Parathyroid adenoma (tissue), 2 donors: Measurements from ENCODE around the gene CLASP2.

Source experiments
- H2AFZ ChIP-seq: fragments of 300-600 bp; sonication (generic); one replicate; pipeline ENCODE4 v1.7.0; 2017; ENCODE audit warnings: antibody characterized with exemption, mild to moderate bottlenecking
- H3K27ac ChIP-seq: fragments of 300-600 bp; sonication (generic); one replicate; pipeline ENCODE4 v1.7.0; 2017
- H3K27me3 ChIP-seq: fragments of 300-600 bp; sonication (generic); one replicate; pipeline ENCODE4 v1.7.0; 2017; ENCODE audit warnings: low read length; ENCODE audit not compliant: control insufficient read depth, insufficient read depth
- H3K36me3 ChIP-seq: fragments of 300-600 bp; sonication (generic); one replicate; pipeline ENCODE4 v1.7.0; 2017; ENCODE audit warnings: low read length; ENCODE audit not compliant: control insufficient read depth, insufficient read depth
- H3K4me1 ChIP-seq: fragments of 300-600 bp; sonication (generic); one replicate; pipeline ENCODE4 v1.7.0; 2017; ENCODE audit warnings: control low read depth
- H3K4me2 ChIP-seq: fragments of 300-600 bp; sonication (generic); one replicate; pipeline ENCODE4 v1.7.0; 2017; ENCODE audit warnings: low read length
- H3K4me3 ChIP-seq: fragments of 300-600 bp; sonication (generic); one replicate; pipeline ENCODE4 v1.7.0; 2017; ENCODE audit warnings: low read depth, low read length
- H3K79me2 ChIP-seq: fragments of 300-600 bp; sonication (generic); one replicate; pipeline ENCODE4 v1.7.0; 2017; ENCODE audit warnings: control low read depth
- H3K9ac ChIP-seq: fragments of 300-600 bp; sonication (generic); one replicate; pipeline ENCODE4 v1.7.0; 2017; ENCODE audit warnings: mild to moderate bottlenecking
- H3K9me3 ChIP-seq: fragments of 300-600 bp; sonication (generic); one replicate; pipeline ENCODE4 v1.7.0; 2017; ENCODE audit warnings: low read length; ENCODE audit not compliant: control insufficient read depth
- CTCF ChIP-seq: fragments of 300-600 bp; sonication (generic); IDR thresholded peaks from one replicate; pipeline ENCODE4 v1.7.0; 2017; ENCODE audit warnings: antibody characterized with exemption, mild to moderate bottlenecking
- donor health status: primary hyperparathyroidism.

CLASP2 gene

GRCh38 chr3:33488683-33489082, 229.4 kb downstream of the CLASP2 start:
- H3K79me2 ChIP-seq = no peaks in the 10 kb centered on the region
- H2AFZ ChIP-seq = no peak overlapping the region
- H3K4me1 ChIP-seq = no peaks in the 10 kb centered on the region
- H3K4me2 ChIP-seq = no peak overlapping the region
- H3K27me3 ChIP-seq = no peaks in the 10 kb centered on the region
- no peak for TF ChIP-seq CTCF
- no peaks in the 10 kb centered on the region for H3K9me3 ChIP-seq
- H3K4me3 ChIP-seq = no peak overlapping the region
- no peaks in the 10 kb centered on the region for H3K36me3 ChIP-seq
- H3K27ac ChIP-seq = no peak overlapping the region
- H3K9ac ChIP-seq = no peak overlapping the region

- no peak for TF ChIP-seq CTCF
- Histone ChIP-seq H3K36me3 (no peaks in the 10 kb centered on the region), H3K4me2 (no peak overlapping the region), H3K27ac (no peak overlapping the region), H3K79me2 (no peaks in the 10 kb centered on the region), H3K9ac (no peak overlapping the region), H3K4me3 (no peak overlapping the region), H2AFZ (no peak overlapping the region), H3K9me3 (no peaks in the 10 kb centered on the region), H3K4me1 (no peaks in the 10 kb centered on the region), H3K27me3 (no peaks in the 10 kb centered on the region)
These were observed 229.8 kb downstream of the CLASP2 start for GRCh38 chr3:33488246-33488645.

- no peak overlapping the region for H3K4me3 ChIP-seq
- no peak overlapping the region for H3K4me2 ChIP-seq
- no peaks in the 10 kb centered on the region for H3K27me3 ChIP-seq
- no peak overlapping the region for H2AFZ ChIP-seq
- H3K9ac ChIP-seq = no peak overlapping the region
- TF ChIP-seq CTCF = no peak
- no peaks in the 10 kb centered on the region for H3K36me3 ChIP-seq
- no peaks in the 10 kb centered on the region for H3K9me3 ChIP-seq
- no peak overlapping the region for H3K27ac ChIP-seq
- no peaks in the 10 kb centered on the region for H3K4me1 ChIP-seq
- H3K79me2 ChIP-seq = no peaks in the 10 kb centered on the region
These were observed 235.9 kb downstream of the CLASP2 start for GRCh38 chr3:33482111-33482521.

- Histone ChIP-seq H3K9ac (no peak overlapping the region), H3K79me2 (no peaks in the 10 kb centered on the region), H3K4me2 (no peak overlapping the region), H3K27ac (no peak overlapping the region), H3K4me3 (no peak overlapping the region), H2AFZ (no peak overlapping the region), H3K36me3 (no peaks in the 10 kb centered on the region), H3K4me1 (no peaks in the 10 kb centered on the region), H3K27me3 (no peaks in the 10 kb centered on the region), H3K9me3 (no peaks in the 10 kb centered on the region)
- no peak for TF ChIP-seq CTCF
These were observed 243.2 kb downstream of the CLASP2 start for GRCh38 chr3:33474896-33475295.

GRCh38 chr3:33473813-33474212, 244.2 kb downstream of the CLASP2 start:
- Histone ChIP-seq H2AFZ (no peak overlapping the region), H3K9me3 (no peaks in the 10 kb centered on the region), H3K27ac (no peak overlapping the region), H3K36me3 (no peaks in the 10 kb centered on the region), H3K79me2 (no peaks in the 10 kb centered on the region), H3K4me2 (no peak overlapping the region), H3K4me1 (no peaks in the 10 kb centered on the region), H3K9ac (no peak overlapping the region), H3K27me3 (no peaks in the 10 kb centered on the region), H3K4me3 (no peak overlapping the region)
- no peak for TF ChIP-seq CTCF
